Ishikawa (cell line): Measurements from ENCODE around the gene CLNK.

Experiments
- CEBPB ChIP-seq: IDR thresholded peaks from 2 replicates; pipeline ENCODE4 v1.6.1; 2012
- CREB1 ChIP-seq: IDR thresholded peaks from 2 replicates; pipeline ENCODE4 v1.6.1; 2012; ENCODE audit warnings: low read depth
- EGR1 ChIP-seq: IDR thresholded peaks from 2 replicates; pipeline ENCODE4 v1.6.1; 2012
- EP300 ChIP-seq: IDR thresholded peaks from 2 replicates; pipeline ENCODE4 v1.6.1; 2012; ENCODE audit warnings: borderline replicate concordance
- FOXM1 ChIP-seq: IDR thresholded peaks from 2 replicates; pipeline ENCODE4 v1.6.1; 2012; ENCODE audit warnings: low read depth, borderline replicate concordance
- RAD21 ChIP-seq: IDR thresholded peaks from 2 replicates; pipeline ENCODE4 v1.6.1; 2012; ENCODE audit warnings: low read depth
- TAF1 ChIP-seq: IDR thresholded peaks from 2 replicates; pipeline ENCODE4 v1.6.1; 2012; ENCODE audit warnings: low read depth, mild to moderate bottlenecking
- TF ChIP-seq, protein P1 (sequence below): IDR thresholded peaks from 2 replicates; pipeline ENCODE4 v1.6.1; 2012
- TF ChIP-seq, protein P2 (sequence below): IDR thresholded peaks from 2 replicates; pipeline ENCODE4 v1.6.1; 2012
- TF ChIP-seq, protein P3 (sequence below): IDR thresholded peaks from 2 replicates; pipeline ENCODE4 v1.6.1; 2012; ENCODE audit warnings: low read depth, mild to moderate bottlenecking

DNA sequence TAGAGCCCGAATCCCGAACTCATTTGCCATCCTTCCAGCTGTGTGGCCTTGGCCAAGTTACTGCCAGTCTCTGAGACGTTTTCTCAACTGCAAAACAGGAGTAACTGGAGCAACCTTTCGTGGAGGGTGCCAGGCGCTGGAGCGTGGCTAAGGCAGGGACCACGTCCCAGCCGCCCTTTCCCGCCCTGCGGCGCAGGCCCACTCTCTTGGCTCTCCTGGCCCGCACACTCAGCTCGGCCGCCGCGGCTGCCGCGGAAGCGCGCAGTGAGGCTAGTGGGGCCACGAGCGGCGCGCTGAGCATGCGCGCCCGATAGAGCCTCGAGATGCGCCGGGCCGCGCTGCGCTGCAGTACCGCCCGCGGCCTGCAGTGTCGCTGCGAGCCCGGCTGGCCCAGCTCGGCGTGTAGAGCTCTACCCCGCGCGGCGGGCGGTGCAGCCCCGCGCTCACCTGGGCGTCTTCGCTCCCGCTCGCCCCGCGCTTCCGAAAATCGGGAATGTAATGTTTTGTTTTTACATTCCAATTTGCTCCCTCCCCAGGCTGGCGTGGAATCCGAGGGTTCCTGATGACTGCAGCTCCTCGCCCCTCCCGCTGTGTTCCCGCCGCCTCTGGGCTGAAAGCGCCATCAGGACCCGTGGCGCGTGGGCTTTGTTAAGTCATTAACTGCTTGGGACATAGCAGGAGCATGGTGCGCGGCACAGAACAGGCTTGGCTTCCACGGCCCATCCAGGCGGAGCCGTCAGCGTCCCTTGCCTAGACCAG lies 223.3 kb downstream of the CLNK start:
- TF ChIP-seq, protein P1, sequence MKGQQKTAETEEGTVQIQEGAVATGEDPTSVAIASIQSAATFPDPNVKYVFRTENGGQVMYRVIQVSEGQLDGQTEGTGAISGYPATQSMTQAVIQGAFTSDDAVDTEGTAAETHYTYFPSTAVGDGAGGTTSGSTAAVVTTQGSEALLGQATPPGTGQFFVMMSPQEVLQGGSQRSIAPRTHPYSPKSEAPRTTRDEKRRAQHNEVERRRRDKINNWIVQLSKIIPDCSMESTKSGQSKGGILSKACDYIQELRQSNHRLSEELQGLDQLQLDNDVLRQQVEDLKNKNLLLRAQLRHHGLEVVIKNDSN = no peak
- TF ChIP-seq EP300 (no peak), CEBPB (no peak), RAD21 (no peak), TAF1 (no peak), CREB1 (no peak), FOXM1 (no peak), EGR1 (no peak)
- TF ChIP-seq, protein P2, sequence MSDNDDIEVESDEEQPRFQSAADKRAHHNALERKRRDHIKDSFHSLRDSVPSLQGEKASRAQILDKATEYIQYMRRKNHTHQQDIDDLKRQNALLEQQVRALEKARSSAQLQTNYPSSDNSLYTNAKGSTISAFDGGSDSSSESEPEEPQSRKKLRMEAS = no peak
- TF ChIP-seq, protein P3, sequence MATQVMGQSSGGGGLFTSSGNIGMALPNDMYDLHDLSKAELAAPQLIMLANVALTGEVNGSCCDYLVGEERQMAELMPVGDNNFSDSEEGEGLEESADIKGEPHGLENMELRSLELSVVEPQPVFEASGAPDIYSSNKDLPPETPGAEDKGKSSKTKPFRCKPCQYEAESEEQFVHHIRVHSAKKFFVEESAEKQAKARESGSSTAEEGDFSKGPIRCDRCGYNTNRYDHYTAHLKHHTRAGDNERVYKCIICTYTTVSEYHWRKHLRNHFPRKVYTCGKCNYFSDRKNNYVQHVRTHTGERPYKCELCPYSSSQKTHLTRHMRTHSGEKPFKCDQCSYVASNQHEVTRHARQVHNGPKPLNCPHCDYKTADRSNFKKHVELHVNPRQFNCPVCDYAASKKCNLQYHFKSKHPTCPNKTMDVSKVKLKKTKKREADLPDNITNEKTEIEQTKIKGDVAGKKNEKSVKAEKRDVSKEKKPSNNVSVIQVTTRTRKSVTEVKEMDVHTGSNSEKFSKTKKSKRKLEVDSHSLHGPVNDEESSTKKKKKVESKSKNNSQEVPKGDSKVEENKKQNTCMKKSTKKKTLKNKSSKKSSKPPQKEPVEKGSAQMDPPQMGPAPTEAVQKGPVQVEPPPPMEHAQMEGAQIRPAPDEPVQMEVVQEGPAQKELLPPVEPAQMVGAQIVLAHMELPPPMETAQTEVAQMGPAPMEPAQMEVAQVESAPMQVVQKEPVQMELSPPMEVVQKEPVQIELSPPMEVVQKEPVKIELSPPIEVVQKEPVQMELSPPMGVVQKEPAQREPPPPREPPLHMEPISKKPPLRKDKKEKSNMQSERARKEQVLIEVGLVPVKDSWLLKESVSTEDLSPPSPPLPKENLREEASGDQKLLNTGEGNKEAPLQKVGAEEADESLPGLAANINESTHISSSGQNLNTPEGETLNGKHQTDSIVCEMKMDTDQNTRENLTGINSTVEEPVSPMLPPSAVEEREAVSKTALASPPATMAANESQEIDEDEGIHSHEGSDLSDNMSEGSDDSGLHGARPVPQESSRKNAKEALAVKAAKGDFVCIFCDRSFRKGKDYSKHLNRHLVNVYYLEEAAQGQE = no peak
